Liver (tissue), 9 donors: ENCODE measurements around the gene TBC1D9B. TPM values are rescaled to one million over a fixed set of nuclear protein-coding genes. Genes with fewer than 3 reads are reported as not detected.
A peak's percentile ranks its signal among the peaks of the same experiment; 100 is the strongest.

Experiments
- DNase-seq: peaks from one replicate; pipeline ENCODE4 v3.0.0-alpha.2; 2017; ENCODE audit warnings: low spot score
- H3K27ac ChIP-seq, 2 donors: one replicate each; pipeline ENCODE4 v1.7.0; 2013; ENCODE audit warnings: inconsistent platforms in 2 of 2, low read length in 2 of 2, control low read depth in 1 of 2, low read depth in 1 of 2, mild to moderate bottlenecking in 1 of 2
- H3K27me3 ChIP-seq, 4 donors: one replicate each; pipeline versions ENCODE4 v1.6.1 to v1.7.0; 2013; ENCODE audit warnings: low read length in 3 of 4, inconsistent platforms in 1 of 4, mild to moderate bottlenecking in 1 of 4, moderate library complexity in 1 of 4; ENCODE audit not compliant: control insufficient read depth in 4 of 4, insufficient read depth in 4 of 4
- H3K36me3 ChIP-seq, 4 donors: one replicate each; pipeline versions ENCODE4 v1.6.1 to v1.7.0; 2013; ENCODE audit warnings: low read length in 3 of 4, mild to moderate bottlenecking in 3 of 4, low read depth in 1 of 4, moderate library complexity in 1 of 4; ENCODE audit not compliant: control insufficient read depth in 4 of 4, insufficient read depth in 3 of 4
- H3K4me1 ChIP-seq, 4 donors: one replicate each; pipeline versions ENCODE4 v1.6.1 to v1.7.0; 2013; ENCODE audit warnings: low read length in 3 of 4, mild to moderate bottlenecking in 3 of 4, moderate library complexity in 1 of 4; ENCODE audit not compliant: control insufficient read depth in 4 of 4, insufficient read depth in 4 of 4
- H3K4me3 ChIP-seq, 3 donors: one replicate each; pipeline versions ENCODE4 v1.6.1 to v1.7.0; 2013; ENCODE audit warnings: low read length in 3 of 3, control low read depth in 1 of 3, low read depth in 1 of 3, mild to moderate bottlenecking in 1 of 3
- H3K9ac ChIP-seq, 2 donors: one replicate each; pipeline ENCODE4 v1.7.0; 2013; ENCODE audit warnings: low read length in 2 of 2, mild to moderate bottlenecking in 2 of 2, moderate library complexity in 2 of 2, control low read depth in 1 of 2, low read depth in 1 of 2
- H3K9me3 ChIP-seq, 4 donors: one replicate each; pipeline versions ENCODE4 v1.6.1 to v1.7.0; 2013; ENCODE audit warnings: low read length in 3 of 4; ENCODE audit not compliant: control insufficient read depth in 4 of 4
- CTCF ChIP-seq: fragments of 150-350 bp; IDR thresholded peaks from 2 replicates; pipeline ENCODE4 v1.5.1; 2017; ENCODE audit warnings: improper control_type of control experiment, low read depth, low read length; ENCODE audit not compliant: missing input control
- EGR1 ChIP-seq, 2 donors: IDR thresholded peaks; 2 replicates each; pipeline ENCODE4 v1.6.1; 2016 to 2018; ENCODE audit warnings: antibody characterized with exemption in 2 of 2, low read depth in 2 of 2
- FOXA2 ChIP-seq: IDR thresholded peaks from 2 replicates; pipeline ENCODE4 v1.6.1; 2016; ENCODE audit warnings: antibody characterized with exemption
- GABPA ChIP-seq, 2 donors: IDR thresholded peaks in 1 of 2; conservative IDR thresholded peaks in 1 of 2; 2 replicates each; pipeline ENCODE4 v1.6.1; 2016; ENCODE audit warnings: antibody characterized with exemption in 2 of 2, mild to moderate bottlenecking in 1 of 2, moderate library complexity in 1 of 2
- MAX ChIP-seq: IDR thresholded peaks from 2 replicates; pipeline ENCODE4 v1.6.1; 2016; ENCODE audit warnings: antibody characterized with exemption
- RAD21 ChIP-seq, 2 donors: IDR thresholded peaks; 2 replicates each; pipeline ENCODE4 v1.6.1; 2016; ENCODE audit warnings: antibody characterized with exemption in 2 of 2, mild to moderate bottlenecking in 2 of 2
- TAF1 ChIP-seq: conservative IDR thresholded peaks from 2 replicates; pipeline ENCODE4 v1.6.1; 2016; ENCODE audit warnings: antibody characterized with exemption, mild to moderate bottlenecking
- YY1 ChIP-seq: IDR thresholded peaks from 2 replicates; pipeline ENCODE4 v1.6.1; 2016; ENCODE audit warnings: antibody characterized with exemption, mild to moderate bottlenecking
- WGBS: extraction: QIAGEN DNeasy Blood & Tissue Kit; methylation state at CpG from one replicate; pipeline ENCODE4 v1.1.7; 2013; 5-methylcytosine and 5-hydroxymethylcytosine counted together
- polyA plus RNA-seq, 2 donors: library from polyadenylated mRNA; stranded (reverse) in 1 of 2; unstranded in 1 of 2; fragments of 200-250 nt in 1 of 2; fragments of >200 nt in 1 of 2; fragmentation: Nextera tagmentation in 1 of 2; extraction: Ambion mirVana in 1 of 2; gene quantifications; one replicate each; pipeline versions ENCODE4 v1.2.1 to v1.2.3, GENCODE V29; 2013 to 2015
- total RNA-seq, 2 donors: library from RNA; depleted of rRNA; stranded (reverse); fragments of >200 nt; gene quantifications; one replicate each; pipeline ENCODE4 v1.2.3, GENCODE V29; 2014
- TF ChIP-seq, protein P1 (sequence below): IDR thresholded peaks from 2 replicates; pipeline ENCODE4 v1.6.1; 2016; ENCODE audit warnings: antibody characterized with exemption
- TF ChIP-seq, protein P2 (sequence below): IDR thresholded peaks from 2 replicates; pipeline ENCODE4 v1.6.1; 2016; ENCODE audit warnings: antibody characterized with exemption, mild to moderate bottlenecking
- donor health status: healthy.
- donor health status: healthy.
- donor health status: healthy.
- donor health status: healthy.
- donor health status: healthy.

TBC1D9B gene
- total RNA-seq (10 to 100 TPM; 23.1 to 55.4 TPM), polyA plus RNA-seq (10 to 100 TPM; 32.3 to 45.1 TPM)

GRCh38 chr5:179907556-179908324 is at the start of gene TBC1D9B:
TSS of gene TBC1D9B (minus strand) at chr5:179907897. CDS start at chr5:179907821, 76 bp downstream.
- under 1% methylated on average over 105 of the region's 105 CpGs for WGBS
- H3K36me3 ChIP-seq: peaks cover 2 to 15% (median 7%) of the 10 kb centered on the region in 4 donors
- peak; percentile 78 for DNase-seq
- no peaks in the 10 kb centered on the region for H3K9me3 ChIP-seq
- H3K27me3 ChIP-seq: no peaks in the 10 kb centered on the region
- H3K27ac ChIP-seq: peak within 1 kb of the TSS; percentile 38 to 51
- H3K4me1 ChIP-seq: peaks cover 4 to 16% (median 11%) of the 10 kb centered on the region in 4 donors
- peak within 1 kb of the TSS; percentile 71 to 85 (median 84) for H3K4me3 ChIP-seq
- TF ChIP-seq YY1 (no peak), EGR1 (IDR thresholded peaks at IDR 0.05; ENCODE audit: low read depth in 2 of 2) (no peak), CTCF (peak; percentile 72), GABPA (IDR thresholded peaks at IDR 0.05 in 1 of 2, conservative IDR thresholded peaks at IDR 0.05 in 1 of 2) (no peak), TAF1 (no peak), RAD21 (IDR thresholded peaks at IDR 0.05) (peak; percentile 16 to 44)
- TF ChIP-seq, protein P1, sequence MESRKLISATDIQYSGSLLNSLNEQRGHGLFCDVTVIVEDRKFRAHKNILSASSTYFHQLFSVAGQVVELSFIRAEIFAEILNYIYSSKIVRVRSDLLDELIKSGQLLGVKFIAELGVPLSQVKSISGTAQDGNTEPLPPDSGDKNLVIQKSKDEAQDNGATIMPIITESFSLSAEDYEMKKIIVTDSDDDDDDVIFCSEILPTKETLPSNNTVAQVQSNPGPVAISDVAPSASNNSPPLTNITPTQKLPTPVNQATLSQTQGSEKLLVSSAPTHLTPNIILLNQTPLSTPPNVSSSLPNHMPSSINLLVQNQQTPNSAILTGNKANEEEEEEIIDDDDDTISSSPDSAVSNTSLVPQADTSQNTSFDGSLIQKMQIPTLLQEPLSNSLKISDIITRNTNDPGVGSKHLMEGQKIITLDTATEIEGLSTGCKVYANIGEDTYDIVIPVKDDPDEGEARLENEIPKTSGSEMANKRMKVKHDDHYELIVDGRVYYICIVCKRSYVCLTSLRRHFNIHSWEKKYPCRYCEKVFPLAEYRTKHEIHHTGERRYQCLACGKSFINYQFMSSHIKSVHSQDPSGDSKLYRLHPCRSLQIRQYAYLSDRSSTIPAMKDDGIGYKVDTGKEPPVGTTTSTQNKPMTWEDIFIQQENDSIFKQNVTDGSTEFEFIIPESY: no peak
- TF ChIP-seq, protein P2, sequence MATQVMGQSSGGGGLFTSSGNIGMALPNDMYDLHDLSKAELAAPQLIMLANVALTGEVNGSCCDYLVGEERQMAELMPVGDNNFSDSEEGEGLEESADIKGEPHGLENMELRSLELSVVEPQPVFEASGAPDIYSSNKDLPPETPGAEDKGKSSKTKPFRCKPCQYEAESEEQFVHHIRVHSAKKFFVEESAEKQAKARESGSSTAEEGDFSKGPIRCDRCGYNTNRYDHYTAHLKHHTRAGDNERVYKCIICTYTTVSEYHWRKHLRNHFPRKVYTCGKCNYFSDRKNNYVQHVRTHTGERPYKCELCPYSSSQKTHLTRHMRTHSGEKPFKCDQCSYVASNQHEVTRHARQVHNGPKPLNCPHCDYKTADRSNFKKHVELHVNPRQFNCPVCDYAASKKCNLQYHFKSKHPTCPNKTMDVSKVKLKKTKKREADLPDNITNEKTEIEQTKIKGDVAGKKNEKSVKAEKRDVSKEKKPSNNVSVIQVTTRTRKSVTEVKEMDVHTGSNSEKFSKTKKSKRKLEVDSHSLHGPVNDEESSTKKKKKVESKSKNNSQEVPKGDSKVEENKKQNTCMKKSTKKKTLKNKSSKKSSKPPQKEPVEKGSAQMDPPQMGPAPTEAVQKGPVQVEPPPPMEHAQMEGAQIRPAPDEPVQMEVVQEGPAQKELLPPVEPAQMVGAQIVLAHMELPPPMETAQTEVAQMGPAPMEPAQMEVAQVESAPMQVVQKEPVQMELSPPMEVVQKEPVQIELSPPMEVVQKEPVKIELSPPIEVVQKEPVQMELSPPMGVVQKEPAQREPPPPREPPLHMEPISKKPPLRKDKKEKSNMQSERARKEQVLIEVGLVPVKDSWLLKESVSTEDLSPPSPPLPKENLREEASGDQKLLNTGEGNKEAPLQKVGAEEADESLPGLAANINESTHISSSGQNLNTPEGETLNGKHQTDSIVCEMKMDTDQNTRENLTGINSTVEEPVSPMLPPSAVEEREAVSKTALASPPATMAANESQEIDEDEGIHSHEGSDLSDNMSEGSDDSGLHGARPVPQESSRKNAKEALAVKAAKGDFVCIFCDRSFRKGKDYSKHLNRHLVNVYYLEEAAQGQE: no peak
- peak within 1 kb of the TSS; percentile 39 to 72 for H3K9ac ChIP-seq

GRCh38 chr5:179955630-179956029 is 47.9 kb upstream of the TBC1D9B start:
- Histone ChIP-seq H3K27ac (no peak overlapping the region), H3K4me1 (peaks cover 9 to 24% (median 17%) of the 10 kb centered on the region in 4 donors), H3K36me3 (peaks cover 0 to 19% (median 8%) of the 10 kb centered on the region in 4 donors), H3K9ac (no peak overlapping the region), H3K4me3 (no peak overlapping the region), H3K9me3 (no peaks in the 10 kb centered on the region), H3K27me3 (no peaks in the 10 kb centered on the region)
- TF ChIP-seq FOXA2 (no peak), MAX (no peak)
- TF ChIP-seq, protein P1: no peak
- 92% methylated on average over 2 of the region's 2 CpGs for WGBS
- no peak for DNase-seq
